Liver (tissue), 9 donors: ENCODE measurements around the gene CFAP221. TPM values are rescaled to one million over a fixed set of nuclear protein-coding genes. Genes with fewer than 3 reads are reported as not detected.

Experiments used
- DNase-seq: peaks from one replicate; pipeline ENCODE4 v3.0.0-alpha.2; 2017; ENCODE audit warnings: low spot score
- H3K27ac ChIP-seq, 2 donors: one replicate each; pipeline ENCODE4 v1.7.0; 2013; ENCODE audit warnings: inconsistent platforms in 2 of 2, low read length in 2 of 2, control low read depth in 1 of 2, low read depth in 1 of 2, mild to moderate bottlenecking in 1 of 2
- H3K27me3 ChIP-seq, 4 donors: one replicate each; pipeline versions ENCODE4 v1.6.1 to v1.7.0; 2013; ENCODE audit warnings: low read length in 3 of 4, inconsistent platforms in 1 of 4, mild to moderate bottlenecking in 1 of 4, moderate library complexity in 1 of 4; ENCODE audit not compliant: control insufficient read depth in 4 of 4, insufficient read depth in 4 of 4
- H3K36me3 ChIP-seq, 4 donors: one replicate each; pipeline versions ENCODE4 v1.6.1 to v1.7.0; 2013; ENCODE audit warnings: low read length in 3 of 4, mild to moderate bottlenecking in 3 of 4, low read depth in 1 of 4, moderate library complexity in 1 of 4; ENCODE audit not compliant: control insufficient read depth in 4 of 4, insufficient read depth in 3 of 4
- H3K4me1 ChIP-seq, 4 donors: one replicate each; pipeline versions ENCODE4 v1.6.1 to v1.7.0; 2013; ENCODE audit warnings: low read length in 3 of 4, mild to moderate bottlenecking in 3 of 4, moderate library complexity in 1 of 4; ENCODE audit not compliant: control insufficient read depth in 4 of 4, insufficient read depth in 4 of 4
- H3K4me3 ChIP-seq, 3 donors: one replicate each; pipeline versions ENCODE4 v1.6.1 to v1.7.0; 2013; ENCODE audit warnings: low read length in 3 of 3, control low read depth in 1 of 3, low read depth in 1 of 3, mild to moderate bottlenecking in 1 of 3
- H3K9ac ChIP-seq, 2 donors: one replicate each; pipeline ENCODE4 v1.7.0; 2013; ENCODE audit warnings: low read length in 2 of 2, mild to moderate bottlenecking in 2 of 2, moderate library complexity in 2 of 2, control low read depth in 1 of 2, low read depth in 1 of 2
- H3K9me3 ChIP-seq, 4 donors: one replicate each; pipeline versions ENCODE4 v1.6.1 to v1.7.0; 2013; ENCODE audit warnings: low read length in 3 of 4; ENCODE audit not compliant: control insufficient read depth in 4 of 4
- ATF3 ChIP-seq: IDR thresholded peaks from 2 replicates; pipeline ENCODE4 v1.6.1; 2016; ENCODE audit warnings: antibody characterized with exemption
- EGR1 ChIP-seq, 2 donors: IDR thresholded peaks; 2 replicates each; pipeline ENCODE4 v1.6.1; 2016 to 2018; ENCODE audit warnings: antibody characterized with exemption in 2 of 2, low read depth in 2 of 2
- FOXA1 ChIP-seq: IDR thresholded peaks from 2 replicates; pipeline ENCODE4 v1.6.1; 2016; ENCODE audit warnings: antibody characterized with exemption
- FOXA2 ChIP-seq: IDR thresholded peaks from 2 replicates; pipeline ENCODE4 v1.6.1; 2016; ENCODE audit warnings: antibody characterized with exemption
- GABPA ChIP-seq, 2 donors: IDR thresholded peaks in 1 of 2; conservative IDR thresholded peaks in 1 of 2; 2 replicates each; pipeline ENCODE4 v1.6.1; 2016; ENCODE audit warnings: antibody characterized with exemption in 2 of 2, mild to moderate bottlenecking in 1 of 2, moderate library complexity in 1 of 2
- HNF4A ChIP-seq, 2 donors: conservative IDR thresholded peaks; 2 replicates each; pipeline ENCODE4 v1.6.1; 2016; ENCODE audit warnings: antibody characterized with exemption in 2 of 2, mild to moderate bottlenecking in 2 of 2
- HNF4G ChIP-seq: IDR thresholded peaks from 2 replicates; pipeline ENCODE4 v1.6.1; 2016; ENCODE audit warnings: antibody characterized with exemption
- JUND ChIP-seq, 2 donors: IDR thresholded peaks; 2 replicates each; pipeline ENCODE4 v1.6.1; 2016; ENCODE audit warnings: antibody characterized with exemption in 2 of 2
- MAX ChIP-seq: IDR thresholded peaks from 2 replicates; pipeline ENCODE4 v1.6.1; 2016; ENCODE audit warnings: antibody characterized with exemption
- NR2F2 ChIP-seq: IDR thresholded peaks from 2 replicates; pipeline ENCODE4 v1.6.1; 2016; ENCODE audit warnings: antibody characterized with exemption
- RAD21 ChIP-seq, 2 donors: IDR thresholded peaks; 2 replicates each; pipeline ENCODE4 v1.6.1; 2016; ENCODE audit warnings: antibody characterized with exemption in 2 of 2, mild to moderate bottlenecking in 2 of 2
- REST ChIP-seq: IDR thresholded peaks from 2 replicates; pipeline ENCODE4 v1.6.1; 2016; ENCODE audit warnings: antibody characterized with exemption, mild to moderate bottlenecking
- RXRA ChIP-seq, 2 donors: IDR thresholded peaks; 2 replicates each; pipeline ENCODE4 v1.6.1; 2017 to 2018; ENCODE audit warnings: antibody characterized with exemption in 2 of 2, mild to moderate bottlenecking in 1 of 2
- SP1 ChIP-seq: IDR thresholded peaks from 2 replicates; pipeline ENCODE4 v1.6.1; 2018; ENCODE audit warnings: antibody characterized with exemption, mild to moderate bottlenecking
- TAF1 ChIP-seq: conservative IDR thresholded peaks from 2 replicates; pipeline ENCODE4 v1.6.1; 2016; ENCODE audit warnings: antibody characterized with exemption, mild to moderate bottlenecking
- YY1 ChIP-seq: IDR thresholded peaks from 2 replicates; pipeline ENCODE4 v1.6.1; 2016; ENCODE audit warnings: antibody characterized with exemption, mild to moderate bottlenecking
- ZBTB33 ChIP-seq: IDR thresholded peaks from 2 replicates; pipeline ENCODE4 v1.6.1; 2016; ENCODE audit warnings: antibody characterized with exemption
- WGBS: extraction: QIAGEN DNeasy Blood & Tissue Kit; methylation state at CpG from one replicate; pipeline ENCODE4 v1.1.7; 2013; 5-methylcytosine and 5-hydroxymethylcytosine counted together
- polyA plus RNA-seq, 2 donors: library from polyadenylated mRNA; stranded (reverse) in 1 of 2; unstranded in 1 of 2; fragments of 200-250 nt in 1 of 2; fragments of >200 nt in 1 of 2; fragmentation: Nextera tagmentation in 1 of 2; extraction: Ambion mirVana in 1 of 2; gene quantifications; one replicate each; pipeline versions ENCODE4 v1.2.1 to v1.2.3, GENCODE V29; 2013 to 2015
- total RNA-seq, 2 donors: library from RNA; depleted of rRNA; stranded (reverse); fragments of >200 nt; gene quantifications; one replicate each; pipeline ENCODE4 v1.2.3, GENCODE V29; 2014
- donor health status: healthy.
- donor health status: healthy.
- donor health status: healthy.
- donor health status: healthy.
- donor health status: healthy.

The CFAP221 gene
- total RNA-seq (1 to 10 TPM in 1 of 2 donors, under 1 TPM in 1; 0.23 to 3.1 TPM), polyA plus RNA-seq (1 to 10 TPM; 1.1 to 1.2 TPM)

- H3K9ac ChIP-seq, result peak within 1 kb of the TSS in 1 of 2 donors; percentile 79
- H3K4me3 ChIP-seq, result peak within 1 kb of the TSS; percentile 61 to 83 (median 61)
- TF ChIP-seq TAF1 (no peak), SP1 (peak; percentile 24)
- WGBS, result 4% methylated on average over 89 of the region's 89 CpGs
- no peaks in the 10 kb centered on the region for H3K9me3 ChIP-seq
- H3K36me3 ChIP-seq, result no peaks in the 10 kb centered on the region
- peak within 1 kb of the TSS; percentile 38 to 57 for H3K27ac ChIP-seq
- peak; percentile 84 for DNase-seq
- H3K4me1 ChIP-seq, result peaks cover 0 to 10% (median 5%) of the 10 kb centered on the region in 4 donors
- no peaks in the 10 kb centered on the region for H3K27me3 ChIP-seq
Observed at GRCh38 chr2:119544075-119544938, at the start of gene CFAP221. TSS of gene CFAP221 (plus strand) at chr2:119544449. CDS start at chr2:119546132, 1,683 bp downstream.

- H3K9ac ChIP-seq, result no peak overlapping the region
- DNase-seq, result no peak
- H3K36me3 ChIP-seq, result no peaks in the 10 kb centered on the region
- peaks cover 0 to 3% (median under 1%) of the 10 kb centered on the region in 4 donors for H3K9me3 ChIP-seq
- no peaks in the 10 kb centered on the region for H3K4me1 ChIP-seq
- peak; percentile 20 to 45 for TF ChIP-seq RAD21 (IDR thresholded peaks at IDR 0.05)
- TF ChIP-seq TAF1, result no peak
- TF ChIP-seq JUND (IDR thresholded peaks at IDR 0.05), result no peak
- no peak for TF ChIP-seq HNF4A (conservative IDR thresholded peaks at IDR 0.05)
- TF ChIP-seq EGR1 (IDR thresholded peaks at IDR 0.05; ENCODE audit: low read depth in 2 of 2), result no peak
- WGBS, result 85% methylated on average over 2 of the region's 2 CpGs
- no peak overlapping the region for H3K27ac ChIP-seq
- H3K27me3 ChIP-seq, result no peaks in the 10 kb centered on the region
- no peak overlapping the region for H3K4me3 ChIP-seq
Observed at GRCh38 chr2:119495948-119496347, 48.3 kb upstream of the CFAP221 start.

GRCh38 chr2:119496682-119497081, 47.6 kb upstream of the CFAP221 start:
- Histone ChIP-seq H3K4me1 (no peaks in the 10 kb centered on the region), H3K27me3 (no peaks in the 10 kb centered on the region), H3K9me3 (peaks cover 0 to 3% (median under 1%) of the 10 kb centered on the region in 4 donors), H3K27ac (no peak overlapping the region), H3K36me3 (no peaks in the 10 kb centered on the region), H3K9ac (no peak overlapping the region), H3K4me3 (no peak overlapping the region)
- TF ChIP-seq RAD21 (IDR thresholded peaks at IDR 0.05), result no peak
- 86% methylated on average over 4 of the region's 4 CpGs for WGBS
- no peak for DNase-seq

- Histone ChIP-seq H3K36me3 (no peaks in the 10 kb centered on the region), H3K9me3 (no peaks in the 10 kb centered on the region), H3K4me3 (no peak overlapping the region), H3K9ac (no peak overlapping the region), H3K27me3 (no peaks in the 10 kb centered on the region), H3K27ac (no peak overlapping the region), H3K4me1 (no peaks in the 10 kb centered on the region)
- WGBS, result 80% methylated on average over 6 of the region's 6 CpGs
- DNase-seq, result no peak
- no peak for TF ChIP-seq NR2F2
- no peak for TF ChIP-seq HNF4G
- TF ChIP-seq SP1, result no peak
- TF ChIP-seq FOXA1, result no peak
- no peak for TF ChIP-seq ZBTB33
- no peak for TF ChIP-seq YY1
- no peak for TF ChIP-seq RXRA (IDR thresholded peaks at IDR 0.05)
- no peak for TF ChIP-seq JUND (IDR thresholded peaks at IDR 0.05)
- TF ChIP-seq RAD21 (IDR thresholded peaks at IDR 0.05), result no peak
- TF ChIP-seq ATF3, result no peak
- no peak for TF ChIP-seq EGR1 (IDR thresholded peaks at IDR 0.05; ENCODE audit: low read depth in 2 of 2)
- TF ChIP-seq HNF4A (conservative IDR thresholded peaks at IDR 0.05), result no peak
- no peak for TF ChIP-seq MAX
- TF ChIP-seq REST, result no peak
- TF ChIP-seq FOXA2, result no peak
- TF ChIP-seq GABPA (IDR thresholded peaks at IDR 0.05 in 1 of 2, conservative IDR thresholded peaks at IDR 0.05 in 1 of 2), result no peak
Observed at GRCh38 chr2:119508756-119509155, 35.5 kb upstream of the CFAP221 start.
